Calu3 (cell line): Measurements from ENCODE around the gene POLN. TPM values are rescaled to one million over a fixed set of nuclear protein-coding genes. Genes with fewer than 3 reads are reported as not detected.

Experiments used
- BruUV-seq: library from RNA; stranded (reverse); fragments of 400-500 nt; replicated peaks from 2 replicates; lab custom pipeline; 2021; lab: Mats Ljungman, UMichigan
- CTCF ChIA-PET: fragments of 300-600 bp; sonication (Branson Sonifier 250); formaldehyde crosslinking; loops from one replicate; lab custom pipeline; 2022; ENCODE audit warnings: antibody characterized with exemption; lab: Charles Lee
- DNase-seq: peaks from one replicate; pipeline ENCODE4 v3.0.0; 2022
- H3K27ac Mint-ChIP-seq: one replicate; pipeline ENCODE4 v1.8.0; 2022; ENCODE audit warnings: mixed read lengths; ENCODE audit not compliant: unreplicated experiment
- H3K27me3 Mint-ChIP-seq: one replicate; pipeline ENCODE4 v1.8.0; 2022; ENCODE audit warnings: mixed read lengths; ENCODE audit not compliant: unreplicated experiment
- H3K36me3 Mint-ChIP-seq: one replicate; pipeline ENCODE4 v1.8.0; 2022; ENCODE audit warnings: mild to moderate bottlenecking, moderate library complexity, mixed read lengths; ENCODE audit not compliant: insufficient read depth, unreplicated experiment
- H3K4me1 Mint-ChIP-seq: one replicate; pipeline ENCODE4 v1.8.0; 2022; ENCODE audit warnings: mild to moderate bottlenecking, low read depth, mixed read lengths; ENCODE audit not compliant: unreplicated experiment
- H3K4me3 Mint-ChIP-seq: one replicate; pipeline ENCODE4 v1.8.0; 2022; ENCODE audit warnings: mild to moderate bottlenecking, low read depth, moderate library complexity, mixed read lengths; ENCODE audit not compliant: unreplicated experiment
- H3K9me3 Mint-ChIP-seq: one replicate; pipeline ENCODE4 v1.8.0; 2022; ENCODE audit warnings: low read depth, mixed read lengths; ENCODE audit not compliant: unreplicated experiment
- intact Hi-C: fragments of 100-400 bp; cut with micrococcal nuclease; formaldehyde crosslinking; loops from one replicate; pipeline ENCODE4 v1.10.0; 2022; ENCODE audit not compliant: unreplicated experiment
- total RNA-seq: library from RNA; stranded (reverse); gene quantifications from 2 replicates; pipeline ENCODE4 v1.2.3, GENCODE V29; 2022
- TF ChIP-seq, protein P1 (sequence below): fragments of 200-600 bp; IDR thresholded peaks from one replicate; pipeline ENCODE4 v1.8.0; 2022; ENCODE audit warnings: antibody characterized with exemption; ENCODE audit not compliant: unreplicated experiment

POLN gene
- total RNA-seq, 1 experiment from 2014 or later, result 4.1 TPM

DNA sequence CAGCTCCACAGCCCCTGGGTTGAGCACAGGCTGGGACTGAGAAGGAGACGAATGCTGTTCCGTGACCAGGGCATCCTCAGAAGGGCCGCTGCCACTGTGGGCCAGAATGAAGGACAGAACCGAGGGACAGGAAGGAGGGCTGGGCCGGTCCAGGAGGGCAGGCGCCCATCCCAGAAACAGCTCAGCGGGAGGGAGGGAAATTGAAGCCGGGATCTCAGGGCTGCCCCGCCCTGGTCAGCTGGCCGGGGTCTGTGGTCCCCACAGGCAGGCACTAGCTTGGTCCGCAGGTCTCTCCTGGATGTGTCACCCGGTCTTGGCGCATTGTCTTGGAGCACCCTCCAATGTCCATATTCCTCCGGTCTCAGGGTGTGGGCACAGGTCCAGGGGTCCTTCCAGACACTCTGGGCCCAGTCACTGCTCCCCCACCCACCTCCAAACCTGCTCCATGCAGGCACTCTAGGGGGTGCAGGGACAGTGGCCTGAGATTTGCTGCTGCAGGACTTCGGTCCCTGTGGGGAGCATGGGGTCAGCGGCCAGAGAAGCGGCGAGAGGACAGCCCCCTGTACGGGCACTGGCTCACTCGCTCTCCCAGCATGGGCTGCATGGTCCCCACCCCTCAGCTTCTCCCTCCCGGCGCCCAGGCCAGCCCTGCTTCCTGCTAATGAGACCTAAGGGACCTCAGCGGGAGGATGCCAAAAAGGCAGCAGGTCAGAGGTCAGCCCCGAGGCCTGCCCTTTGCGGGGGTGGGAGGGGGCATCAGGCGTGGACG lies 43.9 kb upstream of the POLN start:
- H3K4me3 Mint-ChIP-seq, result no peak overlapping the region
- no TSS peak for BruUV-seq
- H3K4me1 Mint-ChIP-seq, result no peaks in the 10 kb centered on the region
- CTCF ChIA-PET, result no interaction called here
- peaks cover 34% of the 10 kb centered on the region for H3K27me3 Mint-ChIP-seq
- no peaks in the 10 kb centered on the region for H3K36me3 Mint-ChIP-seq
- no peaks in the 10 kb centered on the region for H3K9me3 Mint-ChIP-seq
- intact Hi-C loops, result loop anchor here (10.0 kb wide), 1 partner anchor 49 kb away; no protein-coding TSS in a partner anchor
- DNase-seq, result no peak
- TF ChIP-seq, protein P1, sequence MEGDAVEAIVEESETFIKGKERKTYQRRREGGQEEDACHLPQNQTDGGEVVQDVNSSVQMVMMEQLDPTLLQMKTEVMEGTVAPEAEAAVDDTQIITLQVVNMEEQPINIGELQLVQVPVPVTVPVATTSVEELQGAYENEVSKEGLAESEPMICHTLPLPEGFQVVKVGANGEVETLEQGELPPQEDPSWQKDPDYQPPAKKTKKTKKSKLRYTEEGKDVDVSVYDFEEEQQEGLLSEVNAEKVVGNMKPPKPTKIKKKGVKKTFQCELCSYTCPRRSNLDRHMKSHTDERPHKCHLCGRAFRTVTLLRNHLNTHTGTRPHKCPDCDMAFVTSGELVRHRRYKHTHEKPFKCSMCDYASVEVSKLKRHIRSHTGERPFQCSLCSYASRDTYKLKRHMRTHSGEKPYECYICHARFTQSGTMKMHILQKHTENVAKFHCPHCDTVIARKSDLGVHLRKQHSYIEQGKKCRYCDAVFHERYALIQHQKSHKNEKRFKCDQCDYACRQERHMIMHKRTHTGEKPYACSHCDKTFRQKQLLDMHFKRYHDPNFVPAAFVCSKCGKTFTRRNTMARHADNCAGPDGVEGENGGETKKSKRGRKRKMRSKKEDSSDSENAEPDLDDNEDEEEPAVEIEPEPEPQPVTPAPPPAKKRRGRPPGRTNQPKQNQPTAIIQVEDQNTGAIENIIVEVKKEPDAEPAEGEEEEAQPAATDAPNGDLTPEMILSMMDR, result no peak
- no peak overlapping the region for H3K27ac Mint-ChIP-seq

DNA sequence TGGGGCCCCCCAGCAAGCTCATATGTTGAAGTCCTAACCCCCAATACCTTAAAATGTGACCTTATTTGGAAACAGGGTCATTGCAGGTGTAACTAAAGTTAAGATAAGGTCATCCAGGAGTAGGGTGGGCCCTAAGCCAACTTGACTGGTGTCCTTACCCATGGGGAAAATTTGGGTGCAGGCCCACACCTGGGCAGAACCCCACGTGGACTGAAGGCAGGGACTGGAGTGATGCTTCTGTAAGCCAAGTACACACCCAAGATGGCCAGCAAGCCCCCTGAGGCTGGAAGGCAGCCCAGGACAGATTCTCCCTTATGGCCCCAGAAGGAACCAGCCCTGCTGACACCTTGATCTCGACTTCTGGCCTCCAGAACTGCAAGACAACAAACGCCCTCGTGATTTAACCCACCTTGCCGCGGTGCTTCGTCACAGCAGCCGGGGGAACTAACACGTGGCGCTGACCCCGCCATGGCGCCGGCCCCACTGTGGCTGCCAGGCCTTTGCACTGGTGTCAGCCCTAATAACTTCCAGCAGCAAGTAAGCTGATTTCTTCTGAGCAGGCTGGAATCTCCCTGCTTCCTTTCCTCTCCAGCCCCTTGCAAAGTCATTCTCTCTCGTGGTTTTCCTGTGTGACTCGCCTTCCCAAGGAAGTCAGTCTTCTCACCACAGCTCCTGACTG lies 43.2 kb upstream of the POLN start:
- H3K27ac Mint-ChIP-seq, result no peak overlapping the region
- intact Hi-C loops, result loop anchor here (10.0 kb wide), 1 partner anchor 50 kb away; no protein-coding TSS in a partner anchor
- CTCF ChIA-PET, result no interaction called here
- H3K4me1 Mint-ChIP-seq, result no peaks in the 10 kb centered on the region
- H3K27me3 Mint-ChIP-seq, result peaks cover 38% of the 10 kb centered on the region
- DNase-seq, result no peak
- H3K9me3 Mint-ChIP-seq, result no peaks in the 10 kb centered on the region
- TF ChIP-seq, protein P1, result no peak
- no peak overlapping the region for H3K4me3 Mint-ChIP-seq
- no TSS peak for BruUV-seq
- no peaks in the 10 kb centered on the region for H3K36me3 Mint-ChIP-seq

DNA sequence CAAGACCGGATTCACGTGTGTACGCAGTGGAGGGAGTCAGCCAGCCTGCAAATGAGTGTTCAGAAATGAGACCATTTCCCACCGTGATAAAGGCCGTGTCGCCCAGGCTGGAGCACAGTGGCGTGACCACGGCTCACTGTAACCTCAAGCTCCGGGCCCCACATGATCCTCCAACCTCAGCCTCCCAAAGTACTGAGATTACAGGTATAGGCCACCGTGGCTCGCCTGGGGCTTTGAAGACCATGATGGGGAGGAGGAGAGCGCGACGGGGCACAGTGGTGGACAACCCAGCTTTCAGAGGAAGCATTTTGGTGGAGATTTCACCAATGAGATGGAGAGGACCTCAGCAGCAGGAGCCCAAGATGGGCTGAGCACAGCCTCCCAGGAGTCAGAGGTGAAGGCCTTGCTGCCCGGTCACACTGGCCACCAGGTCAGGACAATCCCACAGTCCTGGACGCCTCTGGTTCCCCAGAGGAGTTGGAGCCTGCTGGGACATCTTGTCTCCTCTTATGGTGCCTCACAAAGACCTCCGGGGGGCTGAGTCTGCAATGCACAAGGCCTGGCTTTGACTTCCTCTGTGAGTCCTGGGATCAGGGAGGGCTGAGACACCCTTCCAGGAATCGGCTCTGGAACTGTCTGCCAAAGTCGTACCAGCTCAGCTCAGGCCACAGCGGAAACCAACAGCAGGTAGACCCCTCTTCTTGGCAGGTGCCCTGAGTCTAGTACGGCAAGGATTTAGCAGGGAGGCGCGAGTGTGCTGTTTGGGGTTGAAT lies 42.4 kb upstream of the POLN start:
- no TSS peak for BruUV-seq
- CTCF ChIA-PET, result no interaction called here
- DNase-seq, result no peak
- H3K36me3 Mint-ChIP-seq, result no peaks in the 10 kb centered on the region
- H3K9me3 Mint-ChIP-seq, result no peaks in the 10 kb centered on the region
- H3K4me1 Mint-ChIP-seq, result no peaks in the 10 kb centered on the region
- no peak overlapping the region for H3K4me3 Mint-ChIP-seq
- H3K27me3 Mint-ChIP-seq, result peaks cover 38% of the 10 kb centered on the region
- no peak overlapping the region for H3K27ac Mint-ChIP-seq
- intact Hi-C loops, result loop anchor here (10.0 kb wide), 1 partner anchor 50 kb away; no protein-coding TSS in a partner anchor
- TF ChIP-seq, protein P1, result no peak

DNA sequence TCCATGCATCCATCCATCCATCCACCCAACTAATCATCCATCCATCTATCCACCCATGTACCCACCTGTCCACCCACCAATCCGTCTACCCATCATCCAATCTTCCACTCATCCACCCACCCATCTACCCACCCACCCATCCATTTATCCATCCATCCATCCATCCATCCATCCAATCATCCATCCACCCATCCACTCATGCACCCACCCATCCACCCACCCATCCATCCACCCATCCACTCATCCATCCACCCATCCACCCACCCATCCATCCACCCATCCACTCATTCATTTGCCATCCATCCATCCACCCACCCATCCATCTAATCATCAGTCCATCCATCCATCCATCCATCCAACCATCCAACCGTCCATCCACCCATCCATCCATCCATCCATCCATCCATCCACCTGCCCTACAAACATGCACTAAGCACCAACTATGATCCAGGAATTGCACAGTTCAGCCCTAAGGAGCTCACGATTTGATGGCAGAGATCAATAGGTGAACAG lies 41.3 kb upstream of the POLN start:
- TF ChIP-seq, protein P1, result no peak
- H3K9me3 Mint-ChIP-seq, result no peaks in the 10 kb centered on the region
- BruUV-seq, result no TSS peak
- peaks cover 38% of the 10 kb centered on the region for H3K27me3 Mint-ChIP-seq
- CTCF ChIA-PET, result no interaction called here
- no peaks in the 10 kb centered on the region for H3K36me3 Mint-ChIP-seq
- no peak overlapping the region for H3K27ac Mint-ChIP-seq
- H3K4me1 Mint-ChIP-seq, result no peaks in the 10 kb centered on the region
- no peak for DNase-seq
- intact Hi-C loops, result loop anchor here (10.0 kb wide), 1 partner anchor 52 kb away; no protein-coding TSS in a partner anchor
- H3K4me3 Mint-ChIP-seq, result no peak overlapping the region
